IgD-negative memory B cell (primary cell): ENCODE results near the gene ITGBL1. TPM values are rescaled to one million over a fixed set of nuclear protein-coding genes. Genes with fewer than 3 reads are reported as not detected.

ENCODE experiments used
- H3K27ac Mint-ChIP-seq, 3 donors: one replicate each; pipeline ENCODE4 v1.8.0; 2020 to 2022; ENCODE audit warnings: mild to moderate bottlenecking in 3 of 3, mixed read lengths in 3 of 3, moderate library complexity in 1 of 3
- H3K27me3 Mint-ChIP-seq: one replicate; pipeline ENCODE4 v1.8.0; 2021; ENCODE audit warnings: mixed read lengths
- H3K36me3 Mint-ChIP-seq: one replicate; pipeline ENCODE4 v1.8.0; 2020; ENCODE audit warnings: mild to moderate bottlenecking, mixed read lengths
- H3K4me1 Mint-ChIP-seq, 3 donors: one replicate each; pipeline ENCODE4 v1.8.0; 2020 to 2022; ENCODE audit warnings: mixed read lengths in 3 of 3, mild to moderate bottlenecking in 1 of 3
- H3K4me3 Mint-ChIP-seq, 4 donors: one replicate each; pipeline ENCODE4 v1.8.0; 2020 to 2022; ENCODE audit warnings: mild to moderate bottlenecking in 4 of 4, mixed read lengths in 4 of 4, moderate library complexity in 3 of 4
- H3K9me3 Mint-ChIP-seq, 3 donors: one replicate each; pipeline ENCODE4 v1.8.0; 2020 to 2021; ENCODE audit warnings: mixed read lengths in 3 of 3, mild to moderate bottlenecking in 1 of 3
- polyA plus RNA-seq: library from polyadenylated mRNA; unstranded; fragments of 300-500 nt; fragmentation: Illumina TruSeq; gene quantifications from one replicate; pipeline ENCODE4 v1.2.3, GENCODE V29; 2021

ITGBL1 gene
- polyA plus RNA-seq, 1 donor from 2014 or later = not detected

GRCh38 chr13:101755228-101755887 lies 302.9 kb downstream of the ITGBL1 start:
- peaks cover 4% of the 10 kb centered on the region for H3K27me3 Mint-ChIP-seq
- H3K36me3 Mint-ChIP-seq = no peaks in the 10 kb centered on the region
- H3K4me3 Mint-ChIP-seq = no peak overlapping the region
- H3K4me1 Mint-ChIP-seq = no peaks in the 10 kb centered on the region
- no peaks in the 10 kb centered on the region for H3K9me3 Mint-ChIP-seq
- H3K27ac Mint-ChIP-seq = no peak overlapping the region

DNA sequence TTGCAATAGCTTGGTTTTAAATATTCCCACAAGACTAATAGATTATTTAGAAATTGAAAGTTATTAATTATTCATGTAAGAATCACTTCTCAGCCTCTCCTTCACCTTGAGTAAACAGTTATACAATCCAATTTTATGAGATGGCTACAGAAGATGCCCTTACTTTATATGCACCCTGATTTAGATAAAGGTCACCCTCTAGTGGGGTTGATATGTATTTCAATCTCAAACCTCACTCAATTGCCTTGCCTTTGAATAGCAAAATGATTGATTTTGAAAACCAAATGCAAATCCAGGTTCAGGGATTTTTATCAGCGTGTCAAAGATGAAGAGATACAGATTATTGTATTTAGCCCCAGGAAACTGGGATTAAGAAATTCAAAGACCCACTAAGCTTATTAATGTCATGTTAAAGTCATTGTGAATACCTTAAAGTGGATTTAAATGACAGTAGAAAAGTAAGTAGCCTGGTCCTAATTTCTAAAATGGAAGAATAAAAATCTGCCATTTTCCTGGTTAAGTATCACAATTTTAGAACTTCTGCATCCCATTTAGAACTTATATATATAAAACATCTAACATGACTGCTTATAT lies 305.1 kb downstream of the ITGBL1 start:
- Mint-ChIP-seq H3K9me3 (no peaks in the 10 kb centered on the region), H3K27me3 (peaks cover 8% of the 10 kb centered on the region), H3K4me1 (no peaks in the 10 kb centered on the region), H3K36me3 (no peaks in the 10 kb centered on the region), H3K4me3 (no peak overlapping the region), H3K27ac (no peak overlapping the region)

- Mint-ChIP-seq H3K36me3 (no peaks in the 10 kb centered on the region), H3K4me1 (no peaks in the 10 kb centered on the region)
These were observed 310.7 kb downstream of the ITGBL1 start for GRCh38 chr13:101763191-101763590.

More at GRCh38 chr13:101763191-101763590, 310.7 kb downstream of the ITGBL1 start:
- Mint-ChIP-seq H3K27ac (no peak overlapping the region), H3K4me3 (no peak overlapping the region), H3K9me3 (no peaks in the 10 kb centered on the region), H3K27me3 (peaks cover 8% of the 10 kb centered on the region)

Other genes with a start within 250 kb of the ITGBL1 start
- gene NALCN, start 36.2 kb upstream of the ITGBL1 start, polyA plus RNA-seq = not detected